GM23338 (cell line): ENCODE measurements around the gene ZPLD1. TPM values are rescaled to one million over a fixed set of nuclear protein-coding genes. Genes with fewer than 3 reads are reported as not detected.

Experiments
- ATAC-seq: fragments of 200-7000 bp; cut with Tn5 transposase; 3 replicates; pipeline ENCODE4 v1.9.1; 2020
- DNase-seq: peaks from one replicate; pipeline ENCODE4 v3.0.0-alpha.2; 2015; ENCODE audit warnings: low spot score
- H2AFZ ChIP-seq: fragments of 200-600 bp; sonication (generic); 2 replicates; pipeline ENCODE4 v1.8.0; 2016; ENCODE audit warnings: antibody characterized with exemption, mild to moderate bottlenecking, moderate library complexity
- H3F3A ChIP-seq: fragments of 200-600 bp; sonication (generic); replicated peaks from 2 replicates; pipeline ENCODE4 v1.8.0; 2017; ENCODE audit warnings: antibody characterized with exemption, mixed run types, low read depth
- H3K27ac ChIP-seq: fragments of 200-600 bp; sonication (generic); 2 replicates; pipeline ENCODE4 v1.6.1; 2016; ENCODE audit warnings: low read depth
- H3K27me3 ChIP-seq: fragments of 200-600 bp; sonication (generic); 2 replicates; pipeline ENCODE4 v1.8.0; 2016; ENCODE audit warnings: mild to moderate bottlenecking, mixed run types, moderate library complexity; ENCODE audit not compliant: insufficient read depth
- H3K36me3 ChIP-seq: fragments of 200-600 bp; sonication (generic); 2 replicates; pipeline ENCODE4 v1.8.0; 2016; ENCODE audit warnings: mild to moderate bottlenecking; ENCODE audit not compliant: insufficient read depth
- H3K4me1 ChIP-seq: fragments of 200-600 bp; sonication (generic); 2 replicates; pipeline ENCODE4 v1.8.0; 2016; ENCODE audit warnings: mild to moderate bottlenecking, moderate library complexity; ENCODE audit not compliant: insufficient read depth
- H3K4me2 ChIP-seq: fragments of 200-600 bp; sonication (generic); 2 replicates; pipeline ENCODE4 v1.7.1; 2017; ENCODE audit warnings: mixed run types
- H3K4me3 ChIP-seq: fragments of 200-600 bp; sonication (generic); 2 replicates; pipeline ENCODE4 v1.6.1; 2016; ENCODE audit warnings: mixed run types
- H3K79me2 ChIP-seq: fragments of 200-600 bp; sonication (generic); replicated peaks from 2 replicates; pipeline ENCODE4 v1.8.0; 2017; ENCODE audit warnings: mild to moderate bottlenecking; ENCODE audit not compliant: insufficient read depth
- H3K9me2 ChIP-seq: fragments of 200-600 bp; sonication (generic); 2 replicates; pipeline ENCODE4 v1.8.0; 2017; ENCODE audit not compliant: insufficient read depth
- H4K20me1 ChIP-seq: fragments of 200-600 bp; sonication (generic); replicated peaks from 2 replicates; pipeline ENCODE4 v1.8.0; 2017; ENCODE audit warnings: mild to moderate bottlenecking; ENCODE audit not compliant: insufficient read depth
- H3K27ac Mint-ChIP-seq: 2 replicates; pipeline ENCODE4 v1.8.0; 2020; ENCODE audit warnings: inconsistent platforms, mild to moderate bottlenecking, moderate library complexity, mixed read lengths
- H3K27me3 Mint-ChIP-seq: 3 replicates; pipeline ENCODE4 v1.8.0; 2022; ENCODE audit warnings: low read depth, mild to moderate bottlenecking, moderate library complexity, mixed read lengths, inconsistent platforms; ENCODE audit not compliant: insufficient read depth, poor library complexity
- H3K36me3 Mint-ChIP-seq: 3 replicates; pipeline ENCODE4 v1.8.0; 2021; ENCODE audit warnings: low read depth, mild to moderate bottlenecking, inconsistent platforms, moderate library complexity, mixed read lengths
- H3K4me1 Mint-ChIP-seq: 3 replicates; pipeline ENCODE4 v1.8.0; 2020; ENCODE audit warnings: mild to moderate bottlenecking, inconsistent platforms, mixed read lengths
- H3K4me3 Mint-ChIP-seq: 3 replicates; pipeline ENCODE4 v1.8.0; 2021; ENCODE audit warnings: moderate library complexity, mild to moderate bottlenecking, inconsistent platforms, mixed read lengths
- H3K9me3 Mint-ChIP-seq: 3 replicates; pipeline ENCODE4 v1.8.0; 2020; ENCODE audit warnings: moderate library complexity, mild to moderate bottlenecking, inconsistent platforms, mixed read lengths
- CREB1 ChIP-seq: fragments of 250-450 bp; sonication (Bioruptor Pico); IDR thresholded peaks from 2 replicates; pipeline ENCODE4 v1.5.0; 2020; ENCODE audit warnings: low read depth, mild to moderate bottlenecking, moderate library complexity
- EZH2 ChIP-seq: fragments of 200-600 bp; sonication (generic); IDR thresholded peaks from one replicate; pipeline ENCODE4 v1.8.0; 2017; ENCODE audit warnings: antibody characterized with exemption, mild to moderate bottlenecking, low read depth; ENCODE audit not compliant: unreplicated experiment
- EZH2phosphoT487 ChIP-seq: fragments of 200-600 bp; sonication (generic); IDR thresholded peaks from one replicate; pipeline ENCODE4 v1.8.1; 2018; ENCODE audit warnings: antibody characterized with exemption; ENCODE audit not compliant: unreplicated experiment
- JUNB ChIP-seq: IDR thresholded peaks from one replicate; pipeline ENCODE4 v1.6.1; 2016; ENCODE audit warnings: antibody characterized with exemption; ENCODE audit not compliant: unreplicated experiment
- NANOG ChIP-seq: IDR thresholded peaks from 2 replicates; pipeline ENCODE4 v1.6.1; 2016; ENCODE audit warnings: antibody characterized with exemption, borderline replicate concordance
- POLR2AphosphoS5 ChIP-seq: IDR thresholded peaks from 2 replicates; pipeline ENCODE4 v1.6.1; 2016; ENCODE audit warnings: antibody characterized with exemption, low read depth
- STAT1 ChIP-seq: IDR thresholded peaks from one replicate; pipeline ENCODE4 v1.6.1; 2016; ENCODE audit warnings: antibody characterized with exemption; ENCODE audit not compliant: unreplicated experiment
- ZNF114 ChIP-seq: fragments of 250-450 bp; sonication (Bioruptor Pico); IDR thresholded peaks from 2 replicates; pipeline ENCODE4 v1.5.0; 2020; ENCODE audit warnings: mild to moderate bottlenecking, moderate library complexity
- ZNF331 ChIP-seq: fragments of 250-450 bp; sonication (Bioruptor Pico); IDR thresholded peaks from 2 replicates; pipeline ENCODE4 v1.5.0; 2020; ENCODE audit warnings: low read depth, mild to moderate bottlenecking, moderate library complexity
- polyA plus RNA-seq: library from polyadenylated mRNA; unstranded; fragments of >200 nt; fragmentation: Nextera tagmentation; extraction: Ambion mirVana; gene quantifications from 2 replicates; pipeline ENCODE4 v1.2.1, GENCODE V29; 2016
- total RNA-seq: library from RNA; depleted of rRNA; stranded (reverse); fragments of >200 nt; shearing (Covaris generic); gene quantifications from 2 replicates; pipeline ENCODE4 v1.2.3, GENCODE V29; 2014
- TF ChIP-seq, protein P1 (sequence below): fragments of 250-450 bp; sonication (Bioruptor Pico); IDR thresholded peaks from 2 replicates; pipeline ENCODE4 v1.5.0; 2020; ENCODE audit warnings: mild to moderate bottlenecking, moderate library complexity
- TF ChIP-seq, protein P2 (sequence below): IDR thresholded peaks from 2 replicates; pipeline ENCODE4 v1.6.1; 2016; ENCODE audit warnings: antibody characterized with exemption
- TF ChIP-seq, protein P3 (sequence below): IDR thresholded peaks from one replicate; pipeline ENCODE4 v1.6.1; 2018; ENCODE audit warnings: antibody characterized with exemption; ENCODE audit not compliant: unreplicated experiment
- TF ChIP-seq, protein P4 (sequence below), 2 experiments: fragments of 200-600 bp in 1 of 2; sonication (generic) in 1 of 2; conservative IDR thresholded peaks; 2 replicates each; pipeline versions ENCODE4 v1.5.1 to v1.6.1; 2016 to 2017; ENCODE audit warnings: antibody characterized with exemption in 2 of 2, low read depth in 2 of 2, mild to moderate bottlenecking in 2 of 2, moderate library complexity in 1 of 2

Gene ZPLD1
- total and polyA plus RNA-seq, 2 experiments from 2014 or later: not detected

DNA sequence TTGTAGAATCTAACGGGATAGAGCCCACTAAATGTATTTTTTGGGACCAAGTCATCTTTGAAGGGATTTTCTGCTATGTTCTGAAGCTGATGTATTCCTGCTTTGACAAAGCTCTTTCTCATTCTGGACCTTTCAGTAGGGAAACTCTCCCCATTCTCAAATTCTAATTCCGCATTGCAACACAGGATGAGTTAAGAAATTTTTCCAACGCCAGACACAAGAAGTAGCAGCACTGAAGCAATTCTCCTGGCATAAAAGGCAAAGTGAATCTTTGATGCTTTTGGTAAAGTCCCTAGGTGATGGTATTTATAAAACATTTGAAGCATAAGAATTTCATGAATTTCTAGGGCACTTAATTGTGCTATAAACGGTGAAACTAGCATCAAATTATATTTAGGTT is 76.8 kb downstream of the ZPLD1 start:
- no peak for ATAC-seq
- Histone ChIP-seq H2AFZ (no peak overlapping the region), H3F3A (no peaks in the 10 kb centered on the region), H3K4me3 (no peak overlapping the region), H3K4me1 (no peaks in the 10 kb centered on the region), H3K27ac (no peak overlapping the region), H4K20me1 (no peaks in the 10 kb centered on the region), H3K79me2 (no peaks in the 10 kb centered on the region), H3K4me2 (no peak overlapping the region), H3K27me3 (no peaks in the 10 kb centered on the region), H3K36me3 (no peaks in the 10 kb centered on the region), H3K9me2 (no peaks in the 10 kb centered on the region)
- Mint-ChIP-seq H3K4me3 (no peak overlapping the region), H3K27me3 (peaks cover 4% of the 10 kb centered on the region), H3K4me1 (peaks cover 4% of the 10 kb centered on the region; the same call in 2 of the 3 replicates), H3K9me3 (peaks cover 7% of the 10 kb centered on the region), H3K27ac (no peak overlapping the region), H3K36me3 (peaks cover 2% of the 10 kb centered on the region; the same call in 1 of the 3 replicates)
- no peak for DNase-seq
- no peak for TF ChIP-seq EZH2
- TF ChIP-seq, protein P1, sequence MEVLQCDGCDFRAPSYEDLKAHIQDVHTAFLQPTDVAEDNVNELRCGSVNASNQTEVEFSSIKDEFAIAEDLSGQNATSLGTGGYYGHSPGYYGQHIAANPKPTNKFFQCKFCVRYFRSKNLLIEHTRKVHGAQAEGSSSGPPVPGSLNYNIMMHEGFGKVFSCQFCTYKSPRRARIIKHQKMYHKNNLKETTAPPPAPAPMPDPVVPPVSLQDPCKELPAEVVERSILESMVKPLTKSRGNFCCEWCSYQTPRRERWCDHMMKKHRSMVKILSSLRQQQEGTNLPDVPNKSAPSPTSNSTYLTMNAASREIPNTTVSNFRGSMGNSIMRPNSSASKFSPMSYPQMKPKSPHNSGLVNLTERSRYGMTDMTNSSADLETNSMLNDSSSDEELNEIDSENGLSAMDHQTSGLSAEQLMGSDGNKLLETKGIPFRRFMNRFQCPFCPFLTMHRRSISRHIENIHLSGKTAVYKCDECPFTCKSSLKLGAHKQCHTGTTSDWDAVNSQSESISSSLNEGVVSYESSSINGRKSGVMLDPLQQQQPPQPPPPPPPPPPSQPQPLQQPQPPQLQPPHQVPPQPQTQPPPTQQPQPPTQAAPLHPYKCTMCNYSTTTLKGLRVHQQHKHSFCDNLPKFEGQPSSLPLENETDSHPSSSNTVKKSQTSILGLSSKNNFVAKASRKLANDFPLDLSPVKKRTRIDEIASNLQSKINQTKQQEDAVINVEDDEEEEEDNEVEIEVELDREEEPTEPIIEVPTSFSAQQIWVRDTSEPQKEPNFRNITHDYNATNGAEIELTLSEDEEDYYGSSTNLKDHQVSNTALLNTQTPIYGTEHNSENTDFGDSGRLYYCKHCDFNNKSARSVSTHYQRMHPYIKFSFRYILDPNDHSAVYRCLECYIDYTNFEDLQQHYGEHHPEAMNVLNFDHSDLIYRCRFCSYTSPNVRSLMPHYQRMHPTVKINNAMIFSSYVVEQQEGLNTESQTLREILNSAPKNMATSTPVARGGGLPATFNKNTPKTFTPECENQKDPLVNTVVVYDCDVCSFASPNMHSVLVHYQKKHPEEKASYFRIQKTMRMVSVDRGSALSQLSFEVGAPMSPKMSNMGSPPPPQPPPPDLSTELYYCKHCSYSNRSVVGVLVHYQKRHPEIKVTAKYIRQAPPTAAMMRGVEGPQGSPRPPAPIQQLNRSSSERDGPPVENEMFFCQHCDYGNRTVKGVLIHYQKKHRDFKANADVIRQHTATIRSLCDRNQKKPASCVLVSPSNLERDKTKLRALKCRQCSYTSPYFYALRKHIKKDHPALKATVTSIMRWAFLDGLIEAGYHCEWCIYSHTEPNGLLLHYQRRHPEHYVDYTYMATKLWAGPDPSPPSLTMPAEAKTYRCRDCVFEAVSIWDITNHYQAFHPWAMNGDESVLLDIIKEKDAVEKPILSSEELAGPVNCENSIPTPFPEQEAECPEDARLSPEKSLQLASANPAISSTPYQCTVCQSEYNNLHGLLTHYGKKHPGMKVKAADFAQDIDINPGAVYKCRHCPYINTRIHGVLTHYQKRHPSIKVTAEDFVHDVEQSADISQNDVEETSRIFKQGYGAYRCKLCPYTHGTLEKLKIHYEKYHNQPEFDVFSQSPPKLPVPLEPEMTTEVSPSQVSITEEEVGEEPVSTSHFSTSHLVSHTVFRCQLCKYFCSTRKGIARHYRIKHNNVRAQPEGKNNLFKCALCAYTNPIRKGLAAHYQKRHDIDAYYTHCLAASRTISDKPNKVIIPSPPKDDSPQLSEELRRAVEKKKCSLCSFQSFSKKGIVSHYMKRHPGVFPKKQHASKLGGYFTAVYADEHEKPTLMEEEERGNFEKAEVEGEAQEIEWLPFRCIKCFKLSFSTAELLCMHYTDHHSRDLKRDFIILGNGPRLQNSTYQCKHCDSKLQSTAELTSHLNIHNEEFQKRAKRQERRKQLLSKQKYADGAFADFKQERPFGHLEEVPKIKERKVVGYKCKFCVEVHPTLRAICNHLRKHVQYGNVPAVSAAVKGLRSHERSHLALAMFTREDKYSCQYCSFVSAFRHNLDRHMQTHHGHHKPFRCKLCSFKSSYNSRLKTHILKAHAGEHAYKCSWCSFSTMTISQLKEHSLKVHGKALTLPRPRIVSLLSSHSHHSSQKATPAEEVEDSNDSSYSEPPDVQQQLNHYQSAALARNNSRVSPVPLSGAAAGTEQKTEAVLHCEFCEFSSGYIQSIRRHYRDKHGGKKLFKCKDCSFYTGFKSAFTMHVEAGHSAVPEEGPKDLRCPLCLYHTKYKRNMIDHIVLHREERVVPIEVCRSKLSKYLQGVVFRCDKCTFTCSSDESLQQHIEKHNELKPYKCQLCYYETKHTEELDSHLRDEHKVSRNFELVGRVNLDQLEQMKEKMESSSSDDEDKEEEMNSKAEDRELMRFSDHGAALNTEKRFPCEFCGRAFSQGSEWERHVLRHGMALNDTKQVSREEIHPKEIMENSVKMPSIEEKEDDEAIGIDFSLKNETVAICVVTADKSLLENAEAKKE (CRISPR knock-in tag): no peak
- no peak for TF ChIP-seq JUNB
- no peak for TF ChIP-seq CREB1 (CRISPR knock-in tag)
- TF ChIP-seq, protein P2, sequence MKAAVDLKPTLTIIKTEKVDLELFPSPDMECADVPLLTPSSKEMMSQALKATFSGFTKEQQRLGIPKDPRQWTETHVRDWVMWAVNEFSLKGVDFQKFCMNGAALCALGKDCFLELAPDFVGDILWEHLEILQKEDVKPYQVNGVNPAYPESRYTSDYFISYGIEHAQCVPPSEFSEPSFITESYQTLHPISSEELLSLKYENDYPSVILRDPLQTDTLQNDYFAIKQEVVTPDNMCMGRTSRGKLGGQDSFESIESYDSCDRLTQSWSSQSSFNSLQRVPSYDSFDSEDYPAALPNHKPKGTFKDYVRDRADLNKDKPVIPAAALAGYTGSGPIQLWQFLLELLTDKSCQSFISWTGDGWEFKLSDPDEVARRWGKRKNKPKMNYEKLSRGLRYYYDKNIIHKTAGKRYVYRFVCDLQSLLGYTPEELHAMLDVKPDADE: no peak
- TF ChIP-seq STAT1: no peak
- TF ChIP-seq ZNF331: no peak
- no peak for TF ChIP-seq EZH2phosphoT487
- no peak for TF ChIP-seq ZNF114 (CRISPR knock-in tag)
- no peak for TF ChIP-seq POLR2AphosphoS5
- TF ChIP-seq, protein P3, sequence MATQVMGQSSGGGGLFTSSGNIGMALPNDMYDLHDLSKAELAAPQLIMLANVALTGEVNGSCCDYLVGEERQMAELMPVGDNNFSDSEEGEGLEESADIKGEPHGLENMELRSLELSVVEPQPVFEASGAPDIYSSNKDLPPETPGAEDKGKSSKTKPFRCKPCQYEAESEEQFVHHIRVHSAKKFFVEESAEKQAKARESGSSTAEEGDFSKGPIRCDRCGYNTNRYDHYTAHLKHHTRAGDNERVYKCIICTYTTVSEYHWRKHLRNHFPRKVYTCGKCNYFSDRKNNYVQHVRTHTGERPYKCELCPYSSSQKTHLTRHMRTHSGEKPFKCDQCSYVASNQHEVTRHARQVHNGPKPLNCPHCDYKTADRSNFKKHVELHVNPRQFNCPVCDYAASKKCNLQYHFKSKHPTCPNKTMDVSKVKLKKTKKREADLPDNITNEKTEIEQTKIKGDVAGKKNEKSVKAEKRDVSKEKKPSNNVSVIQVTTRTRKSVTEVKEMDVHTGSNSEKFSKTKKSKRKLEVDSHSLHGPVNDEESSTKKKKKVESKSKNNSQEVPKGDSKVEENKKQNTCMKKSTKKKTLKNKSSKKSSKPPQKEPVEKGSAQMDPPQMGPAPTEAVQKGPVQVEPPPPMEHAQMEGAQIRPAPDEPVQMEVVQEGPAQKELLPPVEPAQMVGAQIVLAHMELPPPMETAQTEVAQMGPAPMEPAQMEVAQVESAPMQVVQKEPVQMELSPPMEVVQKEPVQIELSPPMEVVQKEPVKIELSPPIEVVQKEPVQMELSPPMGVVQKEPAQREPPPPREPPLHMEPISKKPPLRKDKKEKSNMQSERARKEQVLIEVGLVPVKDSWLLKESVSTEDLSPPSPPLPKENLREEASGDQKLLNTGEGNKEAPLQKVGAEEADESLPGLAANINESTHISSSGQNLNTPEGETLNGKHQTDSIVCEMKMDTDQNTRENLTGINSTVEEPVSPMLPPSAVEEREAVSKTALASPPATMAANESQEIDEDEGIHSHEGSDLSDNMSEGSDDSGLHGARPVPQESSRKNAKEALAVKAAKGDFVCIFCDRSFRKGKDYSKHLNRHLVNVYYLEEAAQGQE: no peak
- TF ChIP-seq NANOG: no peak
- TF ChIP-seq, protein P4, sequence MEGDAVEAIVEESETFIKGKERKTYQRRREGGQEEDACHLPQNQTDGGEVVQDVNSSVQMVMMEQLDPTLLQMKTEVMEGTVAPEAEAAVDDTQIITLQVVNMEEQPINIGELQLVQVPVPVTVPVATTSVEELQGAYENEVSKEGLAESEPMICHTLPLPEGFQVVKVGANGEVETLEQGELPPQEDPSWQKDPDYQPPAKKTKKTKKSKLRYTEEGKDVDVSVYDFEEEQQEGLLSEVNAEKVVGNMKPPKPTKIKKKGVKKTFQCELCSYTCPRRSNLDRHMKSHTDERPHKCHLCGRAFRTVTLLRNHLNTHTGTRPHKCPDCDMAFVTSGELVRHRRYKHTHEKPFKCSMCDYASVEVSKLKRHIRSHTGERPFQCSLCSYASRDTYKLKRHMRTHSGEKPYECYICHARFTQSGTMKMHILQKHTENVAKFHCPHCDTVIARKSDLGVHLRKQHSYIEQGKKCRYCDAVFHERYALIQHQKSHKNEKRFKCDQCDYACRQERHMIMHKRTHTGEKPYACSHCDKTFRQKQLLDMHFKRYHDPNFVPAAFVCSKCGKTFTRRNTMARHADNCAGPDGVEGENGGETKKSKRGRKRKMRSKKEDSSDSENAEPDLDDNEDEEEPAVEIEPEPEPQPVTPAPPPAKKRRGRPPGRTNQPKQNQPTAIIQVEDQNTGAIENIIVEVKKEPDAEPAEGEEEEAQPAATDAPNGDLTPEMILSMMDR (conservative IDR thresholded peaks at IDR 0.05; ENCODE audit: low read depth in 2 of 2): no peak
